Parathyroid adenoma (tissue), 2 donors: ENCODE measurements around the gene SFRP2.

Experiments used
- H2AFZ ChIP-seq: fragments of 300-600 bp; sonication (generic); one replicate; pipeline ENCODE4 v1.7.0; 2017; ENCODE audit warnings: antibody characterized with exemption, mild to moderate bottlenecking
- H3K27ac ChIP-seq: fragments of 300-600 bp; sonication (generic); one replicate; pipeline ENCODE4 v1.7.0; 2017
- H3K27me3 ChIP-seq: fragments of 300-600 bp; sonication (generic); one replicate; pipeline ENCODE4 v1.7.0; 2017; ENCODE audit warnings: low read length; ENCODE audit not compliant: control insufficient read depth, insufficient read depth
- H3K36me3 ChIP-seq: fragments of 300-600 bp; sonication (generic); one replicate; pipeline ENCODE4 v1.7.0; 2017; ENCODE audit warnings: low read length; ENCODE audit not compliant: control insufficient read depth, insufficient read depth
- H3K4me1 ChIP-seq: fragments of 300-600 bp; sonication (generic); one replicate; pipeline ENCODE4 v1.7.0; 2017; ENCODE audit warnings: control low read depth
- H3K4me2 ChIP-seq: fragments of 300-600 bp; sonication (generic); one replicate; pipeline ENCODE4 v1.7.0; 2017; ENCODE audit warnings: low read length
- H3K4me3 ChIP-seq: fragments of 300-600 bp; sonication (generic); one replicate; pipeline ENCODE4 v1.7.0; 2017; ENCODE audit warnings: low read depth, low read length
- H3K79me2 ChIP-seq: fragments of 300-600 bp; sonication (generic); one replicate; pipeline ENCODE4 v1.7.0; 2017; ENCODE audit warnings: control low read depth
- H3K9ac ChIP-seq: fragments of 300-600 bp; sonication (generic); one replicate; pipeline ENCODE4 v1.7.0; 2017; ENCODE audit warnings: mild to moderate bottlenecking
- H3K9me3 ChIP-seq: fragments of 300-600 bp; sonication (generic); one replicate; pipeline ENCODE4 v1.7.0; 2017; ENCODE audit warnings: low read length; ENCODE audit not compliant: control insufficient read depth
- TF ChIP-seq, protein P1 (sequence below): fragments of 300-600 bp; sonication (generic); IDR thresholded peaks from one replicate; pipeline ENCODE4 v1.7.0; 2017; ENCODE audit warnings: antibody characterized with exemption, mild to moderate bottlenecking
- donor health status: primary hyperparathyroidism.

The SFRP2 gene, protein sequence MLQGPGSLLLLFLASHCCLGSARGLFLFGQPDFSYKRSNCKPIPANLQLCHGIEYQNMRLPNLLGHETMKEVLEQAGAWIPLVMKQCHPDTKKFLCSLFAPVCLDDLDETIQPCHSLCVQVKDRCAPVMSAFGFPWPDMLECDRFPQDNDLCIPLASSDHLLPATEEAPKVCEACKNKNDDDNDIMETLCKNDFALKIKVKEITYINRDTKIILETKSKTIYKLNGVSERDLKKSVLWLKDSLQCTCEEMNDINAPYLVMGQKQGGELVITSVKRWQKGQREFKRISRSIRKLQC

DNA sequence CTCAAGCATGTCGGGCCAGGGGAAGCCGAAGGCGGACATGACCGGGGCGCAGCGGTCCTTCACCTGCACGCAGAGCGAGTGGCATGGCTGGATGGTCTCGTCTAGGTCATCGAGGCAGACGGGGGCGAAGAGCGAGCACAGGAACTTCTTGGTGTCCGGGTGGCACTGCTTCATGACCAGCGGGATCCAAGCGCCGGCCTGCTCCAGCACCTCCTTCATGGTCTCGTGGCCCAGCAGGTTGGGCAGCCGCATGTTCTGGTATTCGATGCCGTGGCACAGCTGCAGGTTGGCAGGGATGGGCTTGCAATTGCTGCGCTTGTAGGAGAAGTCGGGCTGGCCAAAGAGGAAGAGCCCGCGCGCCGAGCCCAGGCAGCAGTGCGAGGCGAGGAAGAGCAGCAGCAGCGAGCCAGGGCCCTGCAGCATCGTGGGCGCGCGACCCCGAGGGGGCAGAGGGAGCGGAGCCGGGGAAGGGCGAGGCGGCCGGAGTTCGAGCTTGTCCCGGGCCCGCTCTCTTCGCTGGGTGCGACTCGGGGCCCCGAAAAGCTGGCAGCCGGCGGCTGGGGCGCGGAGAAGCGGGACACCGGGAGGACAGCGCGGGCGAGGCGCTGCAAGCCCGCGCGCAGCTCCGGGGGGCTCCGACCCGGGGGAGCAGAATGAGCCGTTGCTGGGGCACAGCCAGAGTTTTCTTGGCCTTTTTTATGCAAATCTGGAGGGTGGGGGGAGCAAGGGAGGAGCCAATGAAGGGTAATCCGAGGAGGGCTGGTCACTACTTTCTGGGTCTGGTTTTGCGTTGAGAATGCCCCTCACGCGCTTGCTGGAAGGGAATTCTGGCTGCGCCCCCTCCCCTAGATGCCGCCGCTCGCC lies at the start of gene SFRP2:
Gene SFRP2 (minus strand): TSS at position 671 of the 864 bp plus-strand sequence. CDS start 248 bp downstream, at position 423.
- peak within 1 kb of the TSS; percentile 52 for H3K4me2 ChIP-seq
- H2AFZ ChIP-seq, result no peak within 1 kb of the TSS
- no peak within 1 kb of the TSS for H3K27ac ChIP-seq
- H3K4me3 ChIP-seq, result peak within 1 kb of the TSS; percentile 25
- H3K27me3 ChIP-seq, result peaks cover 3% of the 10 kb centered on the region
- H3K9ac ChIP-seq, result no peak within 1 kb of the TSS
- H3K4me1 ChIP-seq, result no peaks in the 10 kb centered on the region
- TF ChIP-seq, protein P1, sequence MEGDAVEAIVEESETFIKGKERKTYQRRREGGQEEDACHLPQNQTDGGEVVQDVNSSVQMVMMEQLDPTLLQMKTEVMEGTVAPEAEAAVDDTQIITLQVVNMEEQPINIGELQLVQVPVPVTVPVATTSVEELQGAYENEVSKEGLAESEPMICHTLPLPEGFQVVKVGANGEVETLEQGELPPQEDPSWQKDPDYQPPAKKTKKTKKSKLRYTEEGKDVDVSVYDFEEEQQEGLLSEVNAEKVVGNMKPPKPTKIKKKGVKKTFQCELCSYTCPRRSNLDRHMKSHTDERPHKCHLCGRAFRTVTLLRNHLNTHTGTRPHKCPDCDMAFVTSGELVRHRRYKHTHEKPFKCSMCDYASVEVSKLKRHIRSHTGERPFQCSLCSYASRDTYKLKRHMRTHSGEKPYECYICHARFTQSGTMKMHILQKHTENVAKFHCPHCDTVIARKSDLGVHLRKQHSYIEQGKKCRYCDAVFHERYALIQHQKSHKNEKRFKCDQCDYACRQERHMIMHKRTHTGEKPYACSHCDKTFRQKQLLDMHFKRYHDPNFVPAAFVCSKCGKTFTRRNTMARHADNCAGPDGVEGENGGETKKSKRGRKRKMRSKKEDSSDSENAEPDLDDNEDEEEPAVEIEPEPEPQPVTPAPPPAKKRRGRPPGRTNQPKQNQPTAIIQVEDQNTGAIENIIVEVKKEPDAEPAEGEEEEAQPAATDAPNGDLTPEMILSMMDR, result no peak
- H3K36me3 ChIP-seq, result no peaks in the 10 kb centered on the region
- H3K79me2 ChIP-seq, result no peaks in the 10 kb centered on the region
- no peaks in the 10 kb centered on the region for H3K9me3 ChIP-seq

DNA sequence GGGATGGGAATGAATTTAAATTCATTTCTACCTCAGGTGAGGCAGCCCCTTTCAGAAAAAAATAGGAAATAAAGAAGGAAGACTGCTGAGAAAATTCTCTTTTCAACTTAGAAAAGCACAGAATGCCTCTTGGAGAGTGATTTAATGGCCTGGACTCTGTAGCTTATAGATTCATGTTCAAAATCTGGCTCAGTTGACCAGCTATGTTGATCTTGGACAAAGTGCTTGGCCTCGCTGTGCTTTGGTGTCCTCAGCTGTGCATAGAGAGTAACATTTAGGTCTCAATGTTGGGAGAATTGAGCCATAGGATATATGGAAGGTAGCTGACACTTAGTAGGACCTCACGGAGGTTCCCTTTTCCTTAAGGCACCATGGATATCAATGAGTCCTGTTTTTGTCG lies 49.7 kb upstream of the SFRP2 start:
- Histone ChIP-seq H3K36me3 (no peaks in the 10 kb centered on the region), H3K27me3 (no peaks in the 10 kb centered on the region), H3K4me2 (no peak overlapping the region), H3K79me2 (no peaks in the 10 kb centered on the region), H3K27ac (no peak overlapping the region), H3K9me3 (no peaks in the 10 kb centered on the region), H3K9ac (no peak overlapping the region), H2AFZ (no peak overlapping the region), H3K4me1 (no peaks in the 10 kb centered on the region), H3K4me3 (no peak overlapping the region)
- TF ChIP-seq, protein P1, result no peak

DNA sequence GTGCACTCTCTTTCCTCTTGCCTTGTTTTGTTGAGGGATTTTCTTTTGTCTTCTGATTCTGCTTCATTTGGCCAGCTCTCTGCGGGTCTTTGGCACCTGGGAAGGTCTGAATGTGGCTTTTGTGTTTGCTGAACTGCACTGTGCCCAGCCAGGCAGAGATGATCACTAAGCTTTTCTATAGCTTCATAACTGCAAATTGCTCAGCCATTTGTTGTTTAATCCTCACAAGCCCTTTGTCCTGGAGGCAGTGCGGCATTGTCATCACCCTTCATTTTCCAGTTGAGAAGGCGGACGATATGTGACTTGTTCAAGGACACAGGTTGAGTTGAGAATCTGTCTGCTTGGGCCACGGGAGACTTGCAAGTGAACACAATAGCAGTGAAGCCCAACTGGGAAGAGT lies 46.0 kb upstream of the SFRP2 start:
- TF ChIP-seq, protein P1, result no peak

DNA sequence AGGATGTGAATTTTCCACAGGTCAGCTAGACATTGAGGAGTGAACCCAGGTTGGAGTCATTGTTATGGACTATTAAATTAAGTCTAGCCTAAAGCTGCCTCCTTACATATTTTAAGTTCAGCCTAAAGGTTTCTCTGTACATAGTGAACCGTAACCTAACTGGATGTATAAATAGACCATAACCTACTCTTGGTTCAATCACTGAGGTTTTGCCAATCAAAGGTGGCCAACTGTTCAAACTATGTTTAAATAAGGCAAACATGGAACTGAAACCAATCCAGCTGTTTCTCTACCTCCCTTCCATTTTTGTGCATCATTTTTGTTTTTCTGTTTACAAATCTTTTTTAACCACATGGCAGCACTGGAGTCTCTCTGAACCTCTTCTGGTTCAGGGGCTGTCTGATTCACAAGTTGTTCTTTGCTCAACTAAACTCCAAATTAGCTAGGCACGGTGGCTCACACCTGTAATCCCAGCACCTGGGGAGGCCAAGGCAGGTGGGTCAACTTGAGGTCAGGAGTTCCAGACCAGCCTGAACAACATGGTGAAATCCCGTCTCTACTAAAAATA lies 43.9 kb upstream of the SFRP2 start:
- Histone ChIP-seq H3K36me3 (no peaks in the 10 kb centered on the region), H3K4me1 (no peaks in the 10 kb centered on the region), H3K79me2 (no peaks in the 10 kb centered on the region), H3K4me3 (no peak overlapping the region), H3K9me3 (no peaks in the 10 kb centered on the region), H3K27me3 (no peaks in the 10 kb centered on the region), H3K4me2 (no peak overlapping the region), H3K27ac (no peak overlapping the region), H2AFZ (no peak overlapping the region), H3K9ac (no peak overlapping the region)
- TF ChIP-seq, protein P1, result no peak

More for the DNA sequence above, 46.0 kb upstream of the SFRP2 start:
- H3K4me1 ChIP-seq, result no peaks in the 10 kb centered on the region
- no peaks in the 10 kb centered on the region for H3K79me2 ChIP-seq
- H3K4me2 ChIP-seq, result no peak overlapping the region
- H3K4me3 ChIP-seq, result no peak overlapping the region
- H3K27me3 ChIP-seq, result no peaks in the 10 kb centered on the region
- no peaks in the 10 kb centered on the region for H3K9me3 ChIP-seq
- H3K36me3 ChIP-seq, result no peaks in the 10 kb centered on the region
- H3K27ac ChIP-seq, result no peak overlapping the region
- H2AFZ ChIP-seq, result no peak overlapping the region
- H3K9ac ChIP-seq, result no peak overlapping the region
